Smooth muscle cell (in vitro differentiated cells): ENCODE measurements around the gene SFMBT2. TPM values are rescaled to one million over a fixed set of nuclear protein-coding genes. Genes with fewer than 3 reads are reported as not detected.

ENCODE experiments used
- DNase-seq: peaks from one replicate; lab custom pipeline; 2025; ENCODE audit not compliant: unreplicated experiment; lab: John Stamatoyannopoulos, UW
- H2AFZ ChIP-seq: fragments of 200-600 bp; sonication (generic); 2 replicates; pipeline ENCODE4 v1.6.0; 2016; ENCODE audit warnings: antibody characterized with exemption, low read depth, mild to moderate bottlenecking
- H3F3A ChIP-seq: fragments of 200-600 bp; sonication (generic); 2 replicates; pipeline ENCODE4 v1.6.0; 2017; ENCODE audit warnings: antibody characterized with exemption, low read depth
- H3K27ac ChIP-seq: fragments of 200-600 bp; sonication (generic); 2 replicates; pipeline ENCODE4 v1.5.1; 2016; ENCODE audit warnings: low read depth, mild to moderate bottlenecking
- H3K27me3 ChIP-seq: fragments of 200-600 bp; sonication (generic); 2 replicates; pipeline ENCODE4 v1.6.1; 2016; ENCODE audit warnings: low read depth, mild to moderate bottlenecking
- H3K36me3 ChIP-seq: fragments of 200-600 bp; sonication (generic); 2 replicates; pipeline ENCODE4 v1.5.1; 2016; ENCODE audit warnings: low read depth
- H3K4me1 ChIP-seq: fragments of 200-600 bp; sonication (generic); 2 replicates; pipeline ENCODE4 v1.5.1; 2016; ENCODE audit warnings: low read depth
- H3K4me2 ChIP-seq: fragments of 200-600 bp; sonication (generic); 2 replicates; pipeline ENCODE4 v1.6.0; 2016; ENCODE audit warnings: mild to moderate bottlenecking
- H3K4me3 ChIP-seq: fragments of 200-600 bp; sonication (generic); 2 replicates; pipeline ENCODE4 v1.5.1; 2016; ENCODE audit warnings: mild to moderate bottlenecking
- H3K79me2 ChIP-seq: fragments of 200-600 bp; sonication (generic); 2 replicates; pipeline ENCODE4 v1.6.0; 2016; ENCODE audit warnings: low read depth, mild to moderate bottlenecking
- H3K9ac ChIP-seq: fragments of 200-600 bp; sonication (generic); 2 replicates; pipeline ENCODE4 v1.6.0; 2016; ENCODE audit warnings: low read depth
- H3K9me3 ChIP-seq: fragments of 200-600 bp; sonication (generic); replicated peaks from 2 replicates; pipeline ENCODE4 v1.5.1; 2016; ENCODE audit warnings: low read depth
- H4K20me1 ChIP-seq: fragments of 200-600 bp; sonication (generic); 2 replicates; pipeline ENCODE4 v1.6.0; 2016; ENCODE audit warnings: low read depth
- CTCF ChIP-seq: fragments of 200-600 bp; sonication (generic); IDR thresholded peaks from 2 replicates; pipeline ENCODE4 v1.5.1; 2017; ENCODE audit warnings: borderline replicate concordance, mild to moderate bottlenecking, antibody characterized with exemption; ENCODE audit not compliant: insufficient read depth, poor library complexity, severe bottlenecking
- WGBS: methylation state at CpG from one replicate; pipeline ENCODE4 v1.1.7; 2016; ENCODE audit warnings: low lambda C conversion rate; 5-methylcytosine and 5-hydroxymethylcytosine counted together
- polyA plus RNA-seq: library from polyadenylated mRNA; unstranded; fragments of >200 nt; fragmentation: Nextera tagmentation; extraction: Ambion mirVana; gene quantifications from 2 replicates; pipeline ENCODE4 v1.2.1, GENCODE V29; 2016
- total RNA-seq: library from RNA; depleted of rRNA; stranded (reverse); fragments of >200 nt; gene quantifications from 2 replicates; pipeline ENCODE4 v1.2.3, GENCODE V29; 2014

The SFMBT2 gene
- total and polyA plus RNA-seq, 2 experiments from 2014 or later, result 0.90 to 1.4 TPM

GRCh38 chr10:7359356-7359755, 51.5 kb downstream of the SFMBT2 start:
- 93% methylated on average over 7 of the region's 7 CpGs for WGBS
- Histone ChIP-seq H3K27me3 (no peaks in the 10 kb centered on the region), H3F3A (no peaks in the 10 kb centered on the region), H4K20me1 (no peaks in the 10 kb centered on the region), H3K9ac (no peak overlapping the region), H2AFZ (no peak overlapping the region), H3K9me3 (no peaks in the 10 kb centered on the region), H3K4me1 (no peaks in the 10 kb centered on the region), H3K4me2 (no peak overlapping the region), H3K4me3 (no peak overlapping the region), H3K27ac (no peak overlapping the region), H3K79me2 (no peaks in the 10 kb centered on the region), H3K36me3 (no peaks in the 10 kb centered on the region)
- TF ChIP-seq CTCF, result no peak
- no peak for DNase-seq

- Histone ChIP-seq H3K9ac (no peak overlapping the region), H3K4me1 (no peaks in the 10 kb centered on the region), H3K9me3 (no peaks in the 10 kb centered on the region), H3K4me3 (no peak overlapping the region), H3K36me3 (no peaks in the 10 kb centered on the region), H3F3A (no peaks in the 10 kb centered on the region), H3K27me3 (no peaks in the 10 kb centered on the region), H3K79me2 (no peaks in the 10 kb centered on the region), H4K20me1 (no peaks in the 10 kb centered on the region), H3K27ac (no peak overlapping the region), H3K4me2 (no peak overlapping the region), H2AFZ (no peak overlapping the region)
- 96% methylated on average over 6 of the region's 6 CpGs for WGBS
- no peak for DNase-seq
- TF ChIP-seq CTCF, result no peak
Observed at GRCh38 chr10:7357193-7357592, 53.6 kb downstream of the SFMBT2 start.

GRCh38 chr10:7354330-7355047, 56.3 kb downstream of the SFMBT2 start:
- Histone ChIP-seq H3K9me3 (no peaks in the 10 kb centered on the region), H3K27me3 (no peaks in the 10 kb centered on the region), H3K4me1 (no peaks in the 10 kb centered on the region), H3K9ac (no peak overlapping the region), H3K27ac (no peak overlapping the region), H2AFZ (no peak overlapping the region), H3K4me2 (no peak overlapping the region), H3K4me3 (no peak overlapping the region), H3K36me3 (no peaks in the 10 kb centered on the region), H3K79me2 (no peaks in the 10 kb centered on the region), H4K20me1 (no peaks in the 10 kb centered on the region), H3F3A (no peaks in the 10 kb centered on the region)
- no peak for DNase-seq
- TF ChIP-seq CTCF, result no peak
- 86% methylated on average over 11 of the region's 11 CpGs for whole genome bisulfite sequencing

GRCh38 chr10:7351894-7352293, 58.9 kb downstream of the SFMBT2 start:
- Histone ChIP-seq H3K27me3 (no peaks in the 10 kb centered on the region), H3K36me3 (no peaks in the 10 kb centered on the region), H3K9ac (no peak overlapping the region), H3K4me3 (no peak overlapping the region), H3F3A (no peaks in the 10 kb centered on the region), H4K20me1 (no peaks in the 10 kb centered on the region), H3K9me3 (no peaks in the 10 kb centered on the region), H3K79me2 (no peaks in the 10 kb centered on the region), H3K4me2 (no peak overlapping the region), H3K27ac (no peak overlapping the region), H2AFZ (no peak overlapping the region), H3K4me1 (no peaks in the 10 kb centered on the region)
- DNase-seq, result no peak
- WGBS, result 76% methylated on average over 9 of the region's 9 CpGs
- no peak for TF ChIP-seq CTCF
